Breast epithelium (tissue), 4 donors: ENCODE measurements around the gene ATXN7L1. TPM values are rescaled to one million over a fixed set of nuclear protein-coding genes. Genes with fewer than 3 reads are reported as not detected.

Experiments used
- DNase-seq, 2 donors: peaks; one replicate each; pipeline ENCODE4 v3.0.0-alpha.2; 2019; ENCODE audit warnings: low spot score in 2 of 2
- H3K27ac ChIP-seq, 2 donors: fragments of 200-600 bp; sonication (generic) in 1 of 2; one replicate each; pipeline ENCODE4 v1.5.1; 2016 to 2019; ENCODE audit warnings: mild to moderate bottlenecking in 1 of 2
- H3K27me3 ChIP-seq, 2 donors: fragments of 200-600 bp; sonication (generic) in 1 of 2; one replicate each; pipeline versions ENCODE4 v1.5.1 to v1.6.0; 2017 to 2019; ENCODE audit warnings: control low read depth in 1 of 2, mild to moderate bottlenecking in 1 of 2
- H3K36me3 ChIP-seq: fragments of 200-600 bp; one replicate; pipeline ENCODE4 v1.5.1; 2019
- H3K4me1 ChIP-seq, 2 donors: fragments of 200-600 bp; sonication (generic); one replicate each; pipeline ENCODE4 v1.5.1; 2016 to 2019; ENCODE audit warnings: control low read depth in 1 of 2
- H3K4me3 ChIP-seq, 3 donors: fragments of 200-600 bp; sonication (generic); 1 replicate in 2 of 3; 2 replicates in 1 of 3; pipeline ENCODE4 v1.5.1; 2016 to 2019; ENCODE audit warnings: mild to moderate bottlenecking in 3 of 3, moderate library complexity in 2 of 3
- H3K9me3 ChIP-seq, 2 donors: fragments of 200-600 bp; sonication (generic) in 1 of 2; one replicate each; pipeline ENCODE4 v1.5.1; 2016 to 2019; ENCODE audit warnings: control low read depth in 1 of 2
- CTCF ChIP-seq, 3 donors: fragments of 450-650 bp; IDR thresholded peaks; one replicate each; pipeline ENCODE4 v1.5.1; 2016 to 2017; ENCODE audit warnings: antibody characterized with exemption in 3 of 3, mild to moderate bottlenecking in 3 of 3, moderate library complexity in 3 of 3
- POLR2A ChIP-seq: fragments of 450-650 bp; IDR thresholded peaks from one replicate; pipeline ENCODE4 v1.6.1; 2016; ENCODE audit warnings: antibody characterized with exemption, mild to moderate bottlenecking, moderate library complexity
- POLR2AphosphoS5 ChIP-seq, 3 donors: sonication (generic); formaldehyde crosslinking; IDR thresholded peaks; one replicate each; pipeline ENCODE4 v1.6.1; 2017; ENCODE audit warnings: antibody characterized with exemption in 3 of 3
- intact Hi-C: fragments of 100-400 bp; cut with DNase I; formaldehyde crosslinking; loops from one replicate; pipeline ENCODE4 v1.15.1; 2023; ENCODE audit warnings: low total_unique reads
- total RNA-seq, 3 donors: library from RNA; depleted of rRNA; stranded (reverse); fragments of >200 nt; gene quantifications; one replicate each; pipeline ENCODE4 v1.1.0, GENCODE V29; 2016

ATXN7L1 gene
- total RNA-seq, 3 donors from 2014 or later: 10.7 to 18.4 (median 12.5) TPM

DNA sequence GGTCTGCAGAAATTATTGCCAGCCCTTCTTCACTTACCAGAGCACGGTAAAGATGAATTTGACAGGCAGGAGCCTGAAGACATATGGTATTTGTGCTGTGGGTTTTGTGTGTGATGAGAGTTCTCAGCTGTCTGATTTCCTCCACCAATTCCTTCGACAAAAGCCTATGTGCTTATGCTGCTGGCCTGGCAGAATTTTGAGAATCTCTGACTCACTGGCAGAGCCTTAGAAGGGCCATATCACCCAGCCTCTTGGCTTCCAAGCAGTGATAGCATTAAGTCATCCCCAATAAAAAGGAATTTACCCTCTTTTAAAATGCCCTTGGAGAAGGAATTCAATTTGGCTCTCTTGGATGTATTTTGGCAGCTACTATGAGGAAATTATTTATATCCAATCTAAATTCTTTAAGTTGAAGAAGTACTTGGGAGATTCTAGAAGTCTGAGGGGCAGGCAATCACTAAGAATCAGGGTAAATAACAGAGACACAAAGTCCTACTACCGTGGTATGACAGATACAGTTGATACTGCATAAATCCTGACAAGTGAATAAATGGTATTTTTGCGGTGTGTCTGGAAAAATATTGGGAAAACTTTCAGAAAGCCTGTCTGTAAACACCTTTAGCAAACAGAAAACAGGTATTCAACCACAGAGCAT is 226.5 kb downstream of the ATXN7L1 start:
- no peak for TF ChIP-seq POLR2AphosphoS5 (IDR thresholded peaks at IDR 0.05)
- no peak for TF ChIP-seq CTCF (IDR thresholded peaks at IDR 0.05)
- TF ChIP-seq POLR2A: no peak

GRCh38 chr7:105648561-105649401 is 227.6 kb downstream of the ATXN7L1 start:
- intact Hi-C loops: no loop called here
- DNase-seq: no peak
- no peaks in the 10 kb centered on the region for H3K4me1 ChIP-seq
- no peaks in the 10 kb centered on the region for H3K36me3 ChIP-seq
- no peaks in the 10 kb centered on the region for H3K9me3 ChIP-seq
- TF ChIP-seq CTCF (IDR thresholded peaks at IDR 0.05) (no peak), POLR2A (no peak), POLR2AphosphoS5 (IDR thresholded peaks at IDR 0.05) (no peak)
- no peaks in the 10 kb centered on the region for H3K27me3 ChIP-seq
- no peak overlapping the region for H3K27ac ChIP-seq
- no peak overlapping the region for H3K4me3 ChIP-seq

More for the DNA sequence above, 226.5 kb downstream of the ATXN7L1 start:
- H3K4me3 ChIP-seq: no peak overlapping the region
- no peak overlapping the region for H3K27ac ChIP-seq
- intact Hi-C loops: loop anchor here (10.0 kb wide), 1 partner anchor 385 kb away; no protein-coding TSS in a partner anchor
- no peaks in the 10 kb centered on the region for H3K36me3 ChIP-seq
- H3K27me3 ChIP-seq: no peaks in the 10 kb centered on the region
- no peak for DNase-seq
- no peaks in the 10 kb centered on the region for H3K9me3 ChIP-seq
- no peaks in the 10 kb centered on the region for H3K4me1 ChIP-seq

- intact Hi-C loops: no loop called here
- Histone ChIP-seq H3K4me3 (no peak overlapping the region), H3K4me1 (no peaks in the 10 kb centered on the region), H3K9me3 (no peaks in the 10 kb centered on the region), H3K36me3 (no peaks in the 10 kb centered on the region), H3K27me3 (no peaks in the 10 kb centered on the region), H3K27ac (no peak overlapping the region)
- no peak for TF ChIP-seq POLR2AphosphoS5 (IDR thresholded peaks at IDR 0.05)
- TF ChIP-seq CTCF (IDR thresholded peaks at IDR 0.05): no peak
- TF ChIP-seq POLR2A: no peak
- no peak for DNase-seq
Observed at GRCh38 chr7:105647591-105647990, 228.8 kb downstream of the ATXN7L1 start.

- intact Hi-C loops: no loop called here
- Histone ChIP-seq H3K27ac (no peak overlapping the region), H3K4me1 (no peaks in the 10 kb centered on the region), H3K27me3 (no peaks in the 10 kb centered on the region), H3K4me3 (no peak overlapping the region), H3K36me3 (no peaks in the 10 kb centered on the region), H3K9me3 (no peaks in the 10 kb centered on the region)
- TF ChIP-seq CTCF (IDR thresholded peaks at IDR 0.05) (no peak), POLR2A (no peak), POLR2AphosphoS5 (IDR thresholded peaks at IDR 0.05) (no peak)
- no peak for DNase-seq
Observed at GRCh38 chr7:105644937-105645336, 231.5 kb downstream of the ATXN7L1 start.

DNA sequence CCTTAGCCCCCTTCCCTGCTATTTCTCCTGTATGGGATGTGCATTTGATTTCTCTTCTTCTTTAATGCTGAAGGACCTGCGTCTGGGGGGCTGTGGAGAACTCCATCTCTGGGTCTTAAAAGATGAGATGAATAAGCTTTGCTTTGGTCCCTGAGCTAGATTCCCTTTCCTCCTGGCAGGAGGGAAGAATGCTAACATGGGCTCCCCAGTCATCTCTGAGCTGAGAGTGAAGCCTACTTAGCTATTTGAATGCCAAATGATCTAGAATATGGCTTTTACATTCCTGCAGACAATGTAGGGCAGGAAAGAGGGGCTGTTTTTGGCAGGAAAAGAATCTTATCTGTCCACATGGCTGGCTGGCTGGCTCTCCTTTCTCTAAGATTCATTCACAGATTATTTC is 232.5 kb downstream of the ATXN7L1 start:
- no peak for DNase-seq

More for the DNA sequence above, 232.5 kb downstream of the ATXN7L1 start:
- H3K9me3 ChIP-seq: no peaks in the 10 kb centered on the region
- no peak for TF ChIP-seq POLR2A
- TF ChIP-seq POLR2AphosphoS5 (IDR thresholded peaks at IDR 0.05): no peak
- no peak for TF ChIP-seq CTCF (IDR thresholded peaks at IDR 0.05)
- no peaks in the 10 kb centered on the region for H3K27me3 ChIP-seq
- no peak overlapping the region for H3K27ac ChIP-seq
- H3K4me1 ChIP-seq: no peaks in the 10 kb centered on the region
- H3K36me3 ChIP-seq: no peaks in the 10 kb centered on the region
- no peak overlapping the region for H3K4me3 ChIP-seq
- intact Hi-C loops: no loop called here
